Panc1 (cell line): ENCODE measurements around the gene ARHGAP33. TPM values are rescaled to one million over a fixed set of nuclear protein-coding genes. Genes with fewer than 3 reads are reported as not detected.

Source experiments
- ATAC-seq: fragments of 200-7000 bp; cut with Tn5 transposase; 2 replicates; pipeline ENCODE4 v1.9.1; 2020; ENCODE audit warnings: mild to moderate bottlenecking, moderate library complexity
- BruUV-seq: library from RNA; stranded (reverse); fragments of 400-500 nt; replicated peaks from 2 replicates; lab custom pipeline; 2021; lab: Mats Ljungman, UMichigan
- CTCF ChIA-PET: fragments of 300-600 bp; sonication (Branson Sonifier 250); formaldehyde crosslinking; loops from one replicate; lab custom pipeline; 2022; ENCODE audit warnings: antibody characterized with exemption; lab: Charles Lee
- POLR2A ChIA-PET: fragments of 300-600 bp; sonication (Branson Sonifier 250); formaldehyde crosslinking; loops from one replicate; lab custom pipeline; 2022; ENCODE audit warnings: antibody characterized with exemption; lab: Charles Lee
- DNase-seq: peaks from one replicate; pipeline ENCODE4 v3.0.0-alpha.2; 2010; ENCODE audit warnings: low read depth, low spot score
- H3K27ac ChIP-seq: 2 replicates; pipeline ENCODE4 v1.5.1; 2011; ENCODE audit warnings: mild to moderate bottlenecking, low read length, inconsistent platforms
- H3K27me3 ChIP-seq: fragments of 200-500 bp; sonication (Bioruptor generic); 2 replicates; pipeline ENCODE4 v1.6.0; 2014; ENCODE audit warnings: low read length, inconsistent platforms; ENCODE audit not compliant: control insufficient read depth, insufficient read depth
- H3K36me3 ChIP-seq: fragments of 200-500 bp; sonication (Bioruptor generic); 2 replicates; pipeline ENCODE4 v1.5.1; 2014; ENCODE audit warnings: inconsistent platforms, mild to moderate bottlenecking, low read length, moderate library complexity; ENCODE audit not compliant: control insufficient read depth, insufficient read depth
- H3K4me1 ChIP-seq: 2 replicates; pipeline ENCODE4 v1.5.1; 2011; ENCODE audit warnings: inconsistent platforms, mild to moderate bottlenecking, low read length, moderate library complexity; ENCODE audit not compliant: control insufficient read depth, insufficient read depth
- H3K4me3 ChIP-seq, 2 experiments: 2 replicates each; pipeline ENCODE4 v1.5.1; 2011 to 2012; ENCODE audit warnings: low read depth in 2 of 2, low read length in 2 of 2, mild to moderate bottlenecking in 2 of 2, inconsistent platforms in 1 of 2, moderate library complexity in 1 of 2
- H3K9me3 ChIP-seq: fragments of 200-500 bp; sonication (Bioruptor generic); 2 replicates; pipeline ENCODE4 v1.5.1; 2014; ENCODE audit warnings: low read depth, mild to moderate bottlenecking, inconsistent platforms, low read length, moderate library complexity; ENCODE audit not compliant: control insufficient read depth, insufficient read depth
- CTCF ChIP-seq: fragments of 450-650 bp; IDR thresholded peaks from 2 replicates; pipeline ENCODE4 v1.5.1; 2017; ENCODE audit warnings: mild to moderate bottlenecking
- POLR2AphosphoS5 ChIP-seq: IDR thresholded peaks from 2 replicates; pipeline ENCODE4 v1.6.1; 2012; ENCODE audit warnings: mild to moderate bottlenecking, low read depth, low read length, moderate library complexity
- REST ChIP-seq, 2 experiments: IDR thresholded peaks; 2 replicates each; pipeline ENCODE4 v1.6.1; 2011 to 2012; ENCODE audit warnings: low read depth in 2 of 2, control low read depth in 1 of 2, low read length in 1 of 2, mild to moderate bottlenecking in 1 of 2, moderate library complexity in 1 of 2; ENCODE audit not compliant: insufficient read depth in 1 of 2
- SIN3A ChIP-seq: IDR thresholded peaks from 2 replicates; pipeline ENCODE4 v1.6.1; 2012; ENCODE audit warnings: low read depth, mild to moderate bottlenecking, low read length, moderate library complexity, borderline replicate concordance; ENCODE audit not compliant: insufficient read depth
- TCF7L2 ChIP-seq: IDR thresholded peaks from 2 replicates; pipeline ENCODE4 v1.6.1; 2011; ENCODE audit warnings: mild to moderate bottlenecking, low read depth, low read length, inconsistent platforms
- in situ Hi-C: cut with HindIII; loops from 2 replicates; pipeline ENCODE4 v1.10.0; 2016; ENCODE audit warnings: low sequenced_read_pairs, low pct_unique_long_range_greater_than_20kb
- intact Hi-C: fragments of 100-400 bp; cut with micrococcal nuclease; formaldehyde crosslinking; loops from one replicate; pipeline ENCODE4 v1.10.0; 2022; ENCODE audit not compliant: unreplicated experiment
- total RNA-seq: library from RNA; stranded (reverse); gene quantifications from one replicate; pipeline ENCODE4 v1.2.1, GENCODE V29; 2021; ENCODE audit not compliant: unreplicated experiment

ARHGAP33 gene
- total RNA-seq, 1 experiment from 2014 or later = 35.8 TPM

GRCh38 chr19:35801828-35802227 is 26.5 kb downstream of the ARHGAP33 start:
- intact Hi-C loops (no loop called here), in situ Hi-C loops (no loop called here)
- no TSS peak for BruUV-seq
- Histone ChIP-seq H3K27me3 (no peaks in the 10 kb centered on the region), H3K27ac (no peak overlapping the region), H3K4me1 (no peaks in the 10 kb centered on the region), H3K9me3 (no peaks in the 10 kb centered on the region), H3K4me3 (no peak overlapping the region), H3K36me3 (no peaks in the 10 kb centered on the region)
- CTCF ChIA-PET = no interaction called here
- DNase-seq (no peak), ATAC-seq (no peak)
- POLR2A ChIA-PET = interaction anchor here (0.6 kb wide), 2 partner anchors 34 to 81 kb away, joined by 4 to 5 read pairs; no protein-coding TSS in a partner anchor
- TF ChIP-seq TCF7L2 (no peak), REST (IDR thresholded peaks at IDR 0.05; ENCODE audit: insufficient read depth in 1 of 2, low read depth in 2 of 2, low read length in 1 of 2) (no peak)

GRCh38 chr19:35805526-35806102 is 30.2 kb downstream of the ARHGAP33 start:
- TF ChIP-seq POLR2AphosphoS5 = no peak
- no peak for TF ChIP-seq SIN3A
- TF ChIP-seq CTCF = no peak
- no peak for TF ChIP-seq REST (IDR thresholded peaks at IDR 0.05; ENCODE audit: insufficient read depth in 1 of 2, low read depth in 2 of 2, low read length in 1 of 2)
- TF ChIP-seq TCF7L2 = no peak
- H3K4me1 ChIP-seq = no peaks in the 10 kb centered on the region
- H3K27ac ChIP-seq = no peak overlapping the region
- H3K36me3 ChIP-seq = no peaks in the 10 kb centered on the region
- no peak overlapping the region for H3K4me3 ChIP-seq
- ChIA-PET CTCF (no interaction called here), POLR2A (no interaction called here)
- DNase-seq (no peak), ATAC-seq (no peak)
- H3K9me3 ChIP-seq = no peaks in the 10 kb centered on the region
- intact Hi-C loops = no loop called here
- in situ Hi-C loops = no loop called here
- no TSS peak for BruUV-seq
- H3K27me3 ChIP-seq = no peaks in the 10 kb centered on the region
